ENCODE measurements around the gene TMEM183A. TPM values are rescaled to one million over a fixed set of nuclear protein-coding genes. Genes with fewer than 3 reads are reported as not detected.
A peak's percentile ranks its signal among the peaks of the same experiment; 100 is the strongest.

Gene TMEM183A
- polyA plus RNA-seq, 1 of the 3 experiments (the other 2 are of a cell fraction) = 47.9 TPM

DNA sequence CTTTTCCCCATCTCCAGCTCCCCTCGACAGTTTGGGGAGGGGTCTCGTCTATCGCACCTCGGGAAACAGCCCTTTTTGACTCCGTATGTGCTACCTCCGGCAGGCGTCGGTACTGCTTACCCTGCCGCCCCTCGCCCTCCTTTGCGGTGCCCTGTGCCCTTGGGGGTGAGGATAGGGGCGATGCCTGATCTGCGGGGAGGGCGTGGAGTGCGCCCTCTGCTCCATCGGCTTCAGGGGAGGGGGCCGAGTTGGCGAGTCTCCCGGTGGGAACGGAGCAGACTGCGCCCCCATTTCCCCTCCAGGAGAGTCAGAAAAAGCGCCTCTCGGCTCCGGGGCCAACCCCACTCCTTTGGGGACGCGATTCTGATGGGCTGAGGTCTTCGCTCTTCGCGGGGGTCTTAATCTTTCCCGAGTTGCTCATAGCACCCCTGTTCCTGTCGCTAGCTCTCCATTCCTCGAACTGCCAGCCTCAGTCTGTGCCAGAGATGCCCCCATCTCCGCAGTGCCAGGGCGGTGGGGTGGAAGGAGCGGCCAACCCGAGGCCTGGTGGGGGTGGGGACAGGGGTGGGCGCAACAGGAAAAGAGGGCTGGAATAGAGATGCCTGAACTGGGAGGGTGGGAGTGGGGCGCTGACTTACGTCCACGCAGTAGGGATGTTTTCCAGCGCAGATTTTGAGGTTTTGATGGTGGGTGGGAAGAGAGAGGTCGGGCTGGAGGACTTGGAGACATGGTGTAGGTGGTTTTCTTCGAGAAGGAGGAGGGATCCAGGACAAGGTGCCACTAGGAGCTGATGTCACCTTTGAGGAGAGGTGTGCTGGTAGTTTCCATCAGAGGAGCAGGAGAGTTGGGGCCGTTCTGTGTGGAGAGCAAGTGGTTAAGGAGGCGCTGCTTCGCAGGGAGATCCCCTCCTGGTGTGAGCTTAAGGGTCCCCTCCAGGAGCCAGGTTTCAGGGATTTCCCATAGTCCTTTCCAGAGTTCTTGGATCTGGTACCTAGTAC is 19.8 kb downstream of the TMEM183A start:
- Histone ChIP-seq H3K27ac (ENCODE audit: low read depth in 2 of 2, low read length in 1 of 2) (peak overlapping the region in 1 of 2 experiments; percentile 48; a peak in 1 of 4 replicates), H3K27me3 (ENCODE audit: insufficient read depth) (no peaks in the 10 kb centered on the region), H3K9me3 (no peaks in the 10 kb centered on the region), H3K9me2 (no peaks in the 10 kb centered on the region), H3K4me3 (ENCODE audit: low read depth in 2 of 2, low read length in 1 of 2) (peak overlapping the region; percentile 70 to 74), H3K79me2 (ENCODE audit: insufficient read depth) (no peaks in the 10 kb centered on the region), H4K20me1 (ENCODE audit: insufficient read depth) (no peaks in the 10 kb centered on the region), H3F3A (replicated peaks; ENCODE audit: insufficient read depth) (peaks cover 24% of the 10 kb centered on the region), H3K36me3 (replicated peaks in 1 of 2; ENCODE audit: control insufficient read depth in 1 of 2, insufficient read depth in 2 of 2, low read length in 1 of 2) (peaks cover 26 to 29% of the 10 kb centered on the region in 2 experiments), H3K4me1 (ENCODE audit: control insufficient read depth in 1 of 2, insufficient read depth in 2 of 2, low read depth in 1 of 2, low read length in 1 of 2) (peaks cover 0 to 34% of the 10 kb centered on the region in 2 experiments; a peak in 1 of 4 replicates), H2AFZ (ENCODE audit: low read depth) (peak overlapping the region; percentile 94), H3K9ac (peak overlapping the region; percentile 71), H3K4me2 (peak overlapping the region; percentile 99)
- WGBS (ENCODE audit: low lambda C conversion rate) = 46% methylated on average over 23 of the region's 46 CpGs
- ChIA-PET CTCF (interaction anchor here (0.6 to 7.3 kb wide), 13 partner anchors 9 to 1592 kb away, joined by 3 to 73 read pairs (median 5); no protein-coding TSS in a partner anchor), POLR2A (interaction anchor here (1.9 kb wide), 1 partner anchor 9 kb away, joined by 7 read pairs; no protein-coding TSS in a partner anchor)
- no peak for TF ChIP-seq EP300 (IDR thresholded peaks at IDR 0.05; ENCODE audit: borderline replicate concordance in 1 of 2, low read depth in 1 of 2, low read length in 1 of 2)
- TF ChIP-seq MXI1 (IDR thresholded peaks at IDR 0.05; ENCODE audit: low read depth, low read length) = 0 out of 2 replicates have a peak, but pooled peaks have one; percentile 6
- DNase-seq = no peak

DNA sequence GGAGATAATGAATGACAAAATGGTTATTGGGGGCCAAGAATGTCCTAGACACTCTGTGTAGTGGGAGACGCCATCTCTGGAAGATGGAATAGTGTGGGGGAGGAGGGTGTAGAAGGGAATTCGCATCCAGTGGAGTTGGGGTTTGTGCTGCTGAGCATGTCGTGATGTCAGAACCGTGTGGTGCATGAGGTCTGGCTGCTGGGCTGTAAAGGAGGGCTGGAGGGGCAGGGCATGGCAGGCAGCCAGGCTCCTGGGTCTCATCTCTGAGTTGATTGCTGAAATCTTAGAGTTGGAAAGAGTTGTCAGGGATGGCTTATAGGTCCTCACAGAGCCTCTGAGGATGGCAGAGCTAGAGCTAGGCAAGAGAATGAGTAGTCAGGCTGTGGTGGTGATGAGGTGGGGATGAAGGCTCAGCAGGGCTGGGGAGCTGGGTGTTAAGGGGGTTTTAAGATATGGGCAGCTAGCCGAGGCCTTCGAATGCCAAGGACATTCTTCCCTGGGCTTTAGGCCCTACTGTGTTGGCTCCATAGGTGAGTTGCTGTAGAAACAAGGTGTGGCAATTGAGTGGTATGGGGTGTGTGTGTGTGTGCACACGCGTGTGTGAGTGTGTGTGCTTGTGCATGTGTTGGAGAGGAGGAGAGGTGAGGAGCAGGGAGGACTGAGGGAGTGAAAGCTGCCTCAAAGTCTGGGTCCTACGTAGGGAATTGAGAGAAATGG is 21.1 kb downstream of the TMEM183A start:
- CTCF ChIA-PET = interaction anchor here (1.4 to 7.3 kb wide), 7 partner anchors 13 to 240 kb away, joined by 3 to 73 read pairs (median 13); no protein-coding TSS in a partner anchor
- no peaks in the 10 kb centered on the region for H3K9me2 ChIP-seq
- no peaks in the 10 kb centered on the region for H3K27me3 ChIP-seq (ENCODE audit: insufficient read depth)
- H3K4me2 ChIP-seq = peak overlapping the region; percentile 99; the same call in 1 of the 2 replicates
- H3K9ac ChIP-seq = no peak overlapping the region
- H3K79me2 ChIP-seq (ENCODE audit: insufficient read depth) = no peaks in the 10 kb centered on the region
- H3K4me1 ChIP-seq (ENCODE audit: control insufficient read depth in 1 of 2, insufficient read depth in 2 of 2, low read depth in 1 of 2, low read length in 1 of 2) = peaks cover 0 to 34% of the 10 kb centered on the region in 2 experiments; a peak in 1 of 4 replicates
- 85% methylated on average over 9 of the region's 9 CpGs for WGBS (ENCODE audit: low lambda C conversion rate)
- TF ChIP-seq MXI1 (IDR thresholded peaks at IDR 0.05; ENCODE audit: low read depth, low read length) (peak; percentile 56; the same call in 1 of the 2 replicates), RXRA (IDR thresholded peaks at IDR 0.05; ENCODE audit: borderline replicate concordance, low read depth) (no peak)
- H3K4me3 ChIP-seq (ENCODE audit: low read depth in 2 of 2, low read length in 1 of 2) = no peak overlapping the region
- no peak for DNase-seq
- H4K20me1 ChIP-seq (ENCODE audit: insufficient read depth) = no peaks in the 10 kb centered on the region
- H3K36me3 ChIP-seq (replicated peaks in 1 of 2; ENCODE audit: control insufficient read depth in 1 of 2, insufficient read depth in 2 of 2, low read length in 1 of 2) = peaks cover 23 to 24% of the 10 kb centered on the region in 2 experiments
- POLR2A ChIA-PET = interaction anchor here (1.9 kb wide), 1 partner anchor 8 kb away, joined by 7 read pairs; no protein-coding TSS in a partner anchor
- peaks cover 21% of the 10 kb centered on the region for H3F3A ChIP-seq (replicated peaks; ENCODE audit: insufficient read depth)
- no peak overlapping the region for H2AFZ ChIP-seq (ENCODE audit: low read depth)
- no peaks in the 10 kb centered on the region for H3K9me3 ChIP-seq
- H3K27ac ChIP-seq (ENCODE audit: low read depth in 2 of 2, low read length in 1 of 2) = no peak overlapping the region

DNA sequence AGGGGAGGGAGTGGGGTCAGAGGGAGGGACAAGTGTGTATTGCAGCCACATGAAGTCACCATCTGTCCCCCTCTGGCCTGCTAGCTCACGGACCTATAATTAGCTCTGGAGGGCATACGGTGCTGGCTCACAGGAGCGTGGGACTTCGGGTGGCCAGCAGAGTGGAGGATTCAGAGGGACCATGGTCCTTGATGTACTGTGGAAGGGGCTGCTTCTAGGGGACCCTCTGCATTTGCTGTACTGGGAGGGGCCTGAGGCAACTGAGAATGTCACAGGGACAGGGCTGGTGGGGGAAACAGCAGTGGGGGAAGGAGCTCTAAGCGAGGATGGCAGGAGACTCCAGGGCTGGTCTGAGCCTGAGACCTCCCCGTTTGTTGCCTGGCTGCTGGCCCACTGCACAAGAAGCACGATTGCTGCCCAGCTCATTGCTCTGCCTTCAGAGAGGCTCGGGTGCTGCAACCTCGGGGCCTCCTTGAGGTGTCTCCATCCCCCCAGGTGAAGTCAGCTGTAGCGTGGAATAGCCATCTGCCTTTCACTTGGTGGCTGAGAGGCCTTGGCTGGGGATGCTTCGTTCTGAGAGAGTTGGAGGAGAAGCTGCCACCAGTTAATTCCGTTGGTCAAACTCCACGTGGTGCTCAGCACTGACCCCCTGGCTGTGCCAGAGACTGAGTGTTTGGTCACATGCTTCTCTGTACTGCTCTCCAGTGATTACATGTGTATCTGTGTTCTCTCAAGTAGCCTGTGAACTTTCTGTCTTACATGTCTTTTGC is 21.8 kb downstream of the TMEM183A start:
- Histone ChIP-seq H3K9me2 (no peaks in the 10 kb centered on the region), H3K27ac (ENCODE audit: low read depth in 2 of 2, low read length in 1 of 2) (no peak overlapping the region), H2AFZ (ENCODE audit: low read depth) (no peak overlapping the region), H3K4me3 (ENCODE audit: low read depth in 2 of 2, low read length in 1 of 2) (no peak overlapping the region), H3K27me3 (ENCODE audit: insufficient read depth) (no peaks in the 10 kb centered on the region), H3K9ac (no peak overlapping the region), H3K4me1 (ENCODE audit: control insufficient read depth in 1 of 2, insufficient read depth in 2 of 2, low read depth in 1 of 2, low read length in 1 of 2) (peaks cover 0 to 34% of the 10 kb centered on the region in 2 experiments; a peak in 1 of 4 replicates), H4K20me1 (ENCODE audit: insufficient read depth) (no peaks in the 10 kb centered on the region), H3K9me3 (no peaks in the 10 kb centered on the region), H3F3A (replicated peaks; ENCODE audit: insufficient read depth) (peaks cover 14% of the 10 kb centered on the region), H3K79me2 (ENCODE audit: insufficient read depth) (no peaks in the 10 kb centered on the region), H3K4me2 (no peak overlapping the region), H3K36me3 (replicated peaks in 1 of 2; ENCODE audit: control insufficient read depth in 1 of 2, insufficient read depth in 2 of 2, low read length in 1 of 2) (peaks cover 16 to 17% of the 10 kb centered on the region in 2 experiments)
- POLR2A ChIA-PET = interaction anchor here (0.7 to 1.1 kb wide), 3 partner anchors 10 to 23 kb away, joined by 3 read pairs; partner anchors contain the start of gene TMEM183A
- CTCF ChIA-PET = interaction anchor here (1.4 to 7.3 kb wide), 7 partner anchors 12 to 239 kb away, joined by 3 to 73 read pairs (median 13); no protein-coding TSS in a partner anchor
- 67% methylated on average over 4 of the region's 13 CpGs for WGBS (ENCODE audit: low lambda C conversion rate)
- DNase-seq = peak; percentile 54
- no peak for TF ChIP-seq NFIC (IDR thresholded peaks at IDR 0.05; ENCODE audit: borderline replicate concordance)
- TF ChIP-seq RCOR1 (IDR thresholded peaks at IDR 0.05; ENCODE audit: low read length) = no peak
- TF ChIP-seq RAD21 (IDR thresholded peaks at IDR 0.05; ENCODE audit: low read length) = no peak
- no peak for TF ChIP-seq EP300 (IDR thresholded peaks at IDR 0.05; ENCODE audit: borderline replicate concordance in 1 of 2, low read depth in 1 of 2, low read length in 1 of 2)
- no peak for TF ChIP-seq FOSL2 (IDR thresholded peaks at IDR 0.05; ENCODE audit: borderline replicate concordance, low read depth)
- TF ChIP-seq TAF1 (IDR thresholded peaks at IDR 0.05; ENCODE audit: borderline replicate concordance, low read depth, low read length) = no peak

Data from SK-N-SH (cell line).